Brain microvascular endothelial cell (primary cell): ENCODE data around the gene IQSEC2.

Source experiments
- DNase-seq: peaks from one replicate; pipeline ENCODE4 v3.0.0-alpha.2; 2020
- H3K27ac ChIP-seq: fragments of 250-450 bp; sonication (Bioruptor Pico); 2 replicates; pipeline ENCODE4 v1.5.1; 2020; ENCODE audit warnings: mild to moderate bottlenecking, moderate library complexity
- H3K27me3 ChIP-seq: fragments of 250-450 bp; sonication (Bioruptor Pico); replicated peaks from 2 replicates; pipeline ENCODE4 v1.5.1; 2020; ENCODE audit warnings: mild to moderate bottlenecking
- H3K36me3 ChIP-seq: fragments of 250-450 bp; sonication (Bioruptor Pico); replicated peaks from 2 replicates; pipeline ENCODE4 v1.5.1; 2020; ENCODE audit warnings: mild to moderate bottlenecking
- H3K4me3 ChIP-seq: 2 replicates; pipeline ENCODE4 v1.5.1; 2011; ENCODE audit warnings: low read depth, mild to moderate bottlenecking, control low read depth, low read length, moderate library complexity
- CTCF ChIP-seq: IDR thresholded peaks from 2 replicates; pipeline ENCODE4 v1.5.1; 2011; ENCODE audit warnings: low read depth, mild to moderate bottlenecking, moderate library complexity, low read length, control low read depth, inconsistent platforms; ENCODE audit errors: missing control alignments
- in situ Hi-C: cut with HindIII; loops from 2 replicates; pipeline ENCODE4 v1.10.0; 2017; ENCODE audit warnings: low sequenced_read_pairs, low pct_ligation_motif_present

IQSEC2 gene

GRCh38 chrX:53316860-53317237 lies 35.5 kb upstream of the IQSEC2 start:
- no peak overlapping the region for H3K27ac ChIP-seq
- H3K27me3 ChIP-seq: peaks cover 35% of the 10 kb centered on the region
- no peak for DNase-seq
- no peaks in the 10 kb centered on the region for H3K36me3 ChIP-seq
- no peak overlapping the region for H3K4me3 ChIP-seq
- no peak for TF ChIP-seq CTCF
- in situ Hi-C loops: no loop called here

GRCh38 chrX:53316111-53316859 lies 34.9 kb upstream of the IQSEC2 start:
- Histone ChIP-seq H3K27me3 (peaks cover 30% of the 10 kb centered on the region), H3K4me3 (no peak overlapping the region), H3K27ac (no peak overlapping the region), H3K36me3 (no peaks in the 10 kb centered on the region)
- DNase-seq: no peak
- in situ Hi-C loops: no loop called here
- TF ChIP-seq CTCF: no peak

- in situ Hi-C loops: no loop called here
- TF ChIP-seq CTCF: no peak
- DNase-seq: no peak
- H3K36me3 ChIP-seq: no peaks in the 10 kb centered on the region
- no peak overlapping the region for H3K27ac ChIP-seq
- peaks cover 6% of the 10 kb centered on the region for H3K27me3 ChIP-seq
- H3K4me3 ChIP-seq: no peak overlapping the region
These were observed 32.3 kb upstream of the IQSEC2 start for GRCh38 chrX:53313728-53314105.

- Histone ChIP-seq H3K4me3 (no peak overlapping the region), H3K27me3 (peaks cover under 1% of the 10 kb centered on the region), H3K36me3 (no peaks in the 10 kb centered on the region), H3K27ac (no peak overlapping the region)
- in situ Hi-C loops: no loop called here
- TF ChIP-seq CTCF: peak; percentile 87
- peak; percentile 68 for DNase-seq
These were observed 31.8 kb upstream of the IQSEC2 start for GRCh38 chrX:53312946-53313727.

- no peak overlapping the region for H3K27ac ChIP-seq
- no peak for DNase-seq
- in situ Hi-C loops: no loop called here
- H3K4me3 ChIP-seq: no peak overlapping the region
- no peaks in the 10 kb centered on the region for H3K27me3 ChIP-seq
- no peaks in the 10 kb centered on the region for H3K36me3 ChIP-seq
- TF ChIP-seq CTCF: no peak
These were observed 28.5 kb upstream of the IQSEC2 start for GRCh38 chrX:53309837-53310236.
